C1 segment of cervical spinal cord (tissue), 14 donors: ENCODE results near the gene SPRED1.
"Not testable (repeated sequence)": the region's sequence is repeated elsewhere in the genome, so short reads cannot be mapped to it uniquely, and the experiment has no call there.

Experiments
- DNase-seq, 14 donors: peaks; one replicate each; lab custom pipeline; 2025; lab: John Stamatoyannopoulos, UW

Gene SPRED1

GRCh38 chr15:38231436-38231835 is 21.2 kb upstream of the SPRED1 start:
- DNase-seq = peak in 3 of 14 donors; percentile 19 to 29 (median 25)

GRCh38 chr15:38237021-38237420 is 15.6 kb upstream of the SPRED1 start:
- not testable (repeated sequence) for DNase-seq

GRCh38 chr15:38238311-38238710 is 14.3 kb upstream of the SPRED1 start:
- no peak for DNase-seq

DNA sequence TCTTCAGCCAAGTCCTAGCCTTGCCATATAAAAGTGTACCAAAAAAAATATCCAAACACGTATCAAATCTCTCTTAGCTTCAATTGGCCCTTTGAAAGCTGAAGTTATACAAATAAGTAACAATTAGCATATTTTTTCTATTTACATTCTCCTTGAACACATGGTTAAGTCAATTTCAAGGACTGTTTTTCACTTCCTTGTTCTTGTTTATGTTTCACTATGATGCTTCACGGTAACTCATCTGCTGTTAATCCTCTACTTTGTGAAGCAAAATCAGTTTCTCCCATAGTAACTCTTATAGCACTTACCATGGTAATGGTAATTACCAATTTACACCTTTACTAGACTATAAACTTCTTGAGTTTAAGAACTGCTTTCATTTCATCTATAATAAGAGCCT is 10.6 kb upstream of the SPRED1 start:
- no peak for DNase-seq

GRCh38 chr15:38243278-38244055 is 9.2 kb upstream of the SPRED1 start:
- DNase-seq = no peak

GRCh38 chr15:38247336-38247735 is 5.3 kb upstream of the SPRED1 start:
- DNase-seq = no peak

- peak in 4 of 14 donors; percentile 19 to 54 (median 38) for DNase-seq
These were observed 730 bp downstream of the SPRED1 start for GRCh38 chr15:38253351-38253781.

DNA sequence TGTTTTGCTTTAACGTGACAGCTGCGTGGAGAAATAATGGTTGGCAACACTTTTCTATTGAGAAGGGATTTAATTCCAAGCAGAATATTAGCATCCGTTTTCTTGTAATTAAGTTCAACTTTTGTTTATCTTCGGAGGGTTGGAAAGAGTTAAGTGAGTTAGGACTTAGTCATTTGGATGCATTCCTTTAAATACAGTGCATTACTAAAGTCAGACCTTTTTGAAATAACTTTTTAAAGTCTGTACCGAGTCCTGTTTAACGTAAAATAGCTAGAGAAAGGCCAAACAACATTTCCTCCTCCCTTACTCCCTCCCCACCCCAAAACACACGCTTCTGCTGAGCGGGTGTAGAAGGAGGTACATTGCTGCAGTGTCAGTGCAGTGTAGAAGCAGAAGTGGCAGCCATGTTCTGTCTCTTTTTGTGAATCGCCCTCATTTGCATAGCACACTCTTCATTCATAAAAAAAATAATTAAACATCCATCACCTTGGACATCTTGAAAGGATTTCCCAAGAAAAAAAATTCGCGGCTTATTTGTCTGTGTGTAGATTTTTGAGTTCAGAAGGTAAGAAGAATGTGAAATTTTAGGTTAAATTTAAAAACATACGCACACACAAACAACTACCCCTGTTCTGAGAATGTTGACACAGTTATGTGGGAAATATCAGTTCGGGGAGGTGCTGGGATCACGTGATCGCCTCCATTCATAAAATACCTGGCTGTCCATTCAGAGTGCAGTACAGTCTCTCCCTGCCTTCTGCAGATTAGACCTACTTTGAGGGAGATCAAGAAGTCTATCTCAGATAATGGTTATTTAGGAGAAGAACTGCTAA is 1.6 kb downstream of the SPRED1 start:
- DNase-seq = peak in 11 of 14 donors; percentile 9 to 89 (median 22)

DNA sequence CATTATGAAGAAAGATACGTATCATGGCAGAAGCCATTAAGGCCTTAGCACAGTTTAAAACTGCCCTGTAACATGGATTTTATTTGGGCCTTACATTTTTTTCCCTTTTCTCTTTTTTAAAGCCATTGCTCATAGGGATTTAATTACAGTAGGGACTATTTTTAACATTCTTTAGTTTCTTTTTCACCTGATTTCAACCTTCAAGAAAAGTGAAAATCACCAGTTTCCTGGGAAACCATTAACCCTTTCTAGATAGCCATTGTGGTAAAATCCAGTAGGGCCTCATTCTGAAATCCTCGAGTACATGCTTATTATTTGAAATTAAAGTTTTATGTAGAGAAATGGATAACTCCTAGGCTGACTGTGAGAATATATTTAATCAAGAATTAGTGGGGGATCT is 3.1 kb downstream of the SPRED1 start:
- DNase-seq = no peak

- no peak for DNase-seq
These were observed 5.0 kb downstream of the SPRED1 start for GRCh38 chr15:38257676-38258075.

DNA sequence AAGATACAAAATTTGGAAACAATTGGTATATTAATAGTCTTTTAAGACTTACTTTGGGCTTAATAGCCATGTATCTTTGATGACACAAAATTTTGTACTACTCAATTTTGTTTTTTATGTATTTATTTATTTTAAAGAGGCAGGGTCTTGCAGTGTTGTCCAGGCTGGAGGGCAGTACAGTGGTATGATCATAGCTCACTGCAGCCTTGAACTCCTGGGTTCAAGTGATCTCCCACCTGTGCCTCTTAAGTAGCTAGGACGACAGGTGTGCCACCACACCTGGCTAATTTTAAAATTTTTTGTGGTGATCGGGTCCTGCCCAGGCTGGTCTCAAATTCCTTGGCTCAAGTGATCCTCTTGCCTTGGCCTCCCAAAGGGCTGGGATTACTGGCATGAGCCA is 6.5 kb downstream of the SPRED1 start:
- DNase-seq = no peak

DNA sequence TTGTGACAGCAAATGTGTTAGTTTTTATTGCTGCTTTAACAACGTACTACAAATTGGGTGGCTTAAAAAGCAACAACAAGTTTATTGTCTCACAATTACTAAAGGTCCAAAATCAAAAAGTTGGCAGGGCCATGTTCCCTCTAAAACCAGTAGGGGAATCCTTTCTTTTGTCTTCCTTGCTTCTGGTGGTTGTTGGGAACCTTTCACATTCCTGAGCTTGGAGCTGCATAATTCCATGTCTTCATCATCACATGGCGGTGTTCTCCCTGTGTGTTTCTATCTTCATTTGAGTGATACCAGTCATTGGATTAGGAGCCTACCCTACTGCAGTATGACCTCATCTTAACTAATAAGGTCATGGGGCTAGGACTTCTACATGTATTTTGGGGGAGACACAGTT is 7.4 kb downstream of the SPRED1 start:
- DNase-seq = no peak

- DNase-seq = no peak
These were observed 10.6 kb downstream of the SPRED1 start for GRCh38 chr15:38263251-38263650.

DNA sequence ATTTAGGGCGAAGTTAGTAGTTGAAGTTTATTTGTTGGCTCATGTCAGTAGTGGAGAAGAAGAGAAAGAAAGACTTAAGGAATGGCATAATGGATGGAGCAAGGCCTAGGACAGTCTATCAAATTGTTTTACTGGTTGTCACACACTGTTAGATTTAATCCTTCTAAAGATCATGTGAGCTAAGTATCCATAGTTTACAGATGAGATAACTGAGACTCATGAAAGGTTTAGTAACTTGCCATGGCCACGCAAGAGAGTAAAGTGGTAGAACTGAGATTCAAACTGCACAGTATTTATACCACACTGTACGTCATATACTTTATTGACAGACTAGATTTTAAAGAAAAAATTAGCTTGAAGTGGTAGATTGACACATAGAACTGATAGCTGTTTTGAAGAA is 11.4 kb downstream of the SPRED1 start:
- no peak for DNase-seq

- peak in 3 of 14 donors; percentile 3 to 9 (median 6) for DNase-seq
These were observed 13.8 kb downstream of the SPRED1 start for GRCh38 chr15:38266247-38266986.

DNA sequence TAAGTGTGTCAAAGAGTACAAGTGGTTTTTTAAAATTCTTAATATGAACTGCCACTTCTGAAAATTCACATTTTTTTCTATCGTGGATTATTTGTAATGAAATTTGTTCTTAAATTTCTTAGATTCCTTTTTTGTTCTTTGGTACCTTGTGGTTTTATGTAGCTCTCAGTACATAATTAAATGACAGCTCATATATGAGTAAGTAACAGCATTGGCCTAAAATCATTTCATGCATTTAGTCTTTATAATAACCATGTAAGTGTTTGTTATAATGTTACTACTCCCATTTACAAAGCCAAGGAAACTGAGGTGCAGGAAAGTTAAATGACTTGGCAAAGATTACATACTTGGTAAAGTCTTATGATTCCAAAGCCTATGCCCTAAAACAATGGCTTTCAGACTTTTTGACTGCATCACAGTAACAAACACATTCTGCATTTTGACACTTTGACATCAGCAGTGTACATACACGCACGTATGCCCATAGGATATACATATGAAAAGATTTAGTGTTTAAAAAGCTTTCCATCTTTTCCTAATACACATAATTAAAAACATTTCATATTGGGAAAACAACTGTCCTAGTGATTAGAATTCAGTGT is 14.9 kb downstream of the SPRED1 start:
- DNase-seq = no peak

GRCh38 chr15:38271144-38271543 is 18.5 kb downstream of the SPRED1 start:
- no peak for DNase-seq

DNA sequence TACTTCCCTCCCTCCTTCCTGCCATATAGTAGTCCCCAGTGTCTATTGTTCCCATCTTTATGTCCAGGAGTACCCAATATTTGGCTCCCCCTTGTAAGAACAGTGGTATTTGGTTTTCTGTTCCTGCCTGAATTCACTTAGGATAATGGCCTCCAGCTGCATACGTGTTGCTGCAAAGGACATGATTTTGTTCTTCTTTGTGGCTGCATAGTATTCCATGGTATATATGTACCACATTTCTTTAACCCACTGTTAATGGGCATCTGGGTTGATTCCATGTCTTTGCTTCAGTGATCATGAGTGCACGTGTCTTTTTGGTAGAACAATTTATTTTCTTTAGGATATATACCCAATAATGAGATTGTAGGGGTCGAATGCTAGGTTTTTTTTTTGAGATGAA is 19.3 kb downstream of the SPRED1 start:
- no peak for DNase-seq

- not testable (repeated sequence) for DNase-seq
These were observed 19.8 kb downstream of the SPRED1 start for GRCh38 chr15:38272431-38272830.

DNA sequence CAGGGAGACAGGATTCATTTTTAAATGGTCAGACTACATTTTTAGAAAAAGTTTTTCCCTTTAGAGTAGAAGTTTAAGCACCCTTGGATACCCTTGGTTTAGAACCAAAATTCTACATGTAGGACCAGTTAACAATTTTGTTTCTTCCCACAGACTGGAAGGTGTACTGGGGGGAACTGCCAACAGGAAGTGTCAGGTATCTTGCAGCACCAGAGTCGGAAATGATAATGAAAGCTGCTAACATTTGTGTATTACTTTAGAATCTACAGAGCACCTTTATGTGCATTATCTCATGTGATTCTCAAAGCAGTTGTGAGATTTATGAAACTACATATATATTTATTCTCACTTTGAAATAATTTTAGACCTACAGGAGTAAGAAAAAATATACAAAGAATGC is 21.5 kb downstream of the SPRED1 start:
- DNase-seq = no peak

DNA sequence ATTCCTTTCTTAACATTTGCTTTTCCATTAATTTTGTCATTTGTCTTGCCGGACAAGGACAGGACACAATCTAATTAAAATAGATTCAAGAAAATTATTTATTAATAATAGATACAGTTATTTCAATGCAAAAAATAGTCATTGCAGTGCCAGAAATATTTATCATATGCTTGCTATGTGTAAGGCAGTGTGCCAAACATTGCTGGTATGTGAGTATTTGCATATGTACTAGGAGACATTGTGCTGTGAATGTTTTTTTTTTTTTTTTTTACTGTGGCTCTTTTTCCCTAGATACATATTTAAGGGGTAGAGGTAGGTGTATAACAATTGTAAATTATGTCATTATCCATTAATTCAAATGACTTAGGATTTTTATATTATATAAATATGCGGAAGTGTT is 23.3 kb downstream of the SPRED1 start:
- DNase-seq = no peak

- not testable (repeated sequence) for DNase-seq
These were observed 24.6 kb downstream of the SPRED1 start for GRCh38 chr15:38277281-38277680.
